H9 (cell line): Measurements from ENCODE around the gene PERP. TPM values are rescaled to one million over a fixed set of nuclear protein-coding genes. Genes with fewer than 3 reads are reported as not detected.
A peak's percentile ranks its signal among the peaks of the same experiment; 100 is the strongest.

Source experiments
- DNase-seq: peaks from one replicate; pipeline ENCODE4 v3.0.0-alpha.2; 2017
- H2AFZ ChIP-seq: one replicate; pipeline ENCODE4 v1.6.1; 2013; ENCODE audit warnings: mild to moderate bottlenecking, low read length, control low read depth, moderate library complexity
- H2AK5ac ChIP-seq: 2 replicates; pipeline ENCODE4 v1.6.1; 2013; ENCODE audit warnings: low read length, control low read depth, mixed read lengths; ENCODE audit not compliant: insufficient read length
- H2BK120ac ChIP-seq: one replicate; pipeline ENCODE4 v1.6.1; 2013; ENCODE audit warnings: low read depth, mild to moderate bottlenecking, low read length, control low read depth, inconsistent platforms; ENCODE audit not compliant: poor library complexity, severe bottlenecking
- H2BK12ac ChIP-seq: 2 replicates; pipeline ENCODE4 v1.6.1; 2013; ENCODE audit warnings: low read length, control low read depth, mixed read lengths, low read depth; ENCODE audit not compliant: insufficient read length
- H2BK15ac ChIP-seq: 2 replicates; pipeline ENCODE4 v1.6.1; 2013; ENCODE audit warnings: low read depth, low read length, control low read depth
- H2BK20ac ChIP-seq: one replicate; pipeline ENCODE4 v1.6.1; 2013; ENCODE audit warnings: low read depth, mild to moderate bottlenecking, low read length, control low read depth, inconsistent platforms; ENCODE audit not compliant: poor library complexity, severe bottlenecking
- H2BK5ac ChIP-seq: 2 replicates; pipeline ENCODE4 v1.6.1; 2013; ENCODE audit warnings: low read length, control low read depth, mixed read lengths; ENCODE audit not compliant: insufficient read length
- H3K14ac ChIP-seq: 2 replicates; pipeline ENCODE4 v1.6.1; 2013; ENCODE audit warnings: low read length, control low read depth; ENCODE audit not compliant: insufficient read depth
- H3K18ac ChIP-seq: 2 replicates; pipeline ENCODE4 v1.6.1; 2013; ENCODE audit warnings: low read depth, mild to moderate bottlenecking, mixed read lengths, low read length, control low read depth; ENCODE audit not compliant: insufficient read length
- H3K23ac ChIP-seq: 2 replicates; pipeline ENCODE4 v1.6.1; 2013; ENCODE audit warnings: low read length, control low read depth, mixed read lengths, low read depth; ENCODE audit not compliant: insufficient read length
- H3K23me2 ChIP-seq: 2 replicates; pipeline ENCODE4 v1.6.1; 2013; ENCODE audit warnings: low read depth, mild to moderate bottlenecking, mixed read lengths, low read length, control low read depth; ENCODE audit not compliant: insufficient read length, poor library complexity, severe bottlenecking
- H3K27ac ChIP-seq: 2 replicates; pipeline ENCODE4 v1.5.1; 2013; ENCODE audit warnings: low read length, control low read depth, mixed read lengths, low read depth; ENCODE audit not compliant: insufficient read length
- H3K27me3 ChIP-seq: 2 replicates; pipeline ENCODE4 v1.6.1; 2013; ENCODE audit warnings: low read length, control low read depth, inconsistent platforms; ENCODE audit not compliant: insufficient read depth
- H3K4ac ChIP-seq: 2 replicates; pipeline ENCODE4 v1.6.1; 2013; ENCODE audit warnings: low read depth, mild to moderate bottlenecking, control low read depth, inconsistent platforms, low read length, moderate library complexity
- H3K4me1 ChIP-seq: 2 replicates; pipeline ENCODE4 v1.6.1; 2013; ENCODE audit warnings: low read length, control low read depth, inconsistent platforms; ENCODE audit not compliant: insufficient read depth
- H3K4me2 ChIP-seq: 2 replicates; pipeline ENCODE4 v1.6.1; 2013; ENCODE audit warnings: low read length, control low read depth, mixed read lengths; ENCODE audit not compliant: insufficient read length, insufficient read depth
- H3K56ac ChIP-seq: 2 replicates; pipeline ENCODE4 v1.6.1; 2013; ENCODE audit warnings: low read depth, mild to moderate bottlenecking, mixed read lengths, low read length, control low read depth; ENCODE audit not compliant: insufficient read length
- H3K79me1 ChIP-seq: 2 replicates; pipeline ENCODE4 v1.6.1; 2013; ENCODE audit warnings: low read depth, mild to moderate bottlenecking, moderate library complexity, low read length, control low read depth, inconsistent platforms; ENCODE audit not compliant: insufficient read depth, poor library complexity, severe bottlenecking
- H3K79me2 ChIP-seq: 2 replicates; pipeline ENCODE4 v1.6.1; 2013; ENCODE audit warnings: low read length, control low read depth, inconsistent platforms; ENCODE audit not compliant: insufficient read depth
- H3K9ac ChIP-seq: 2 replicates; pipeline ENCODE4 v1.6.1; 2013; ENCODE audit warnings: low read length, control low read depth, mixed read lengths; ENCODE audit not compliant: insufficient read length; ENCODE audit errors: extremely low read depth
- H3K9me3 ChIP-seq: one replicate; pipeline ENCODE4 v1.6.1; 2013; ENCODE audit warnings: low read depth, low read length, inconsistent platforms; ENCODE audit not compliant: control insufficient read depth
- H3T11ph ChIP-seq: one replicate; pipeline ENCODE4 v1.6.1; 2013; ENCODE audit warnings: mild to moderate bottlenecking, low read length, control low read depth, inconsistent platforms
- H4K20me1 ChIP-seq: one replicate; pipeline ENCODE4 v1.6.1; 2013; ENCODE audit not compliant: control insufficient read depth, insufficient read length, insufficient read depth
- H4K5ac ChIP-seq: 2 replicates; pipeline ENCODE4 v1.6.1; 2013; ENCODE audit warnings: low read depth, mild to moderate bottlenecking, mixed read lengths, low read length, control low read depth; ENCODE audit not compliant: insufficient read length
- H4K8ac ChIP-seq: replicated peaks from 2 replicates; pipeline ENCODE4 v1.6.1; 2013; ENCODE audit warnings: low read length, control low read depth, mixed read lengths, low read depth; ENCODE audit not compliant: insufficient read length
- H4K91ac ChIP-seq: 2 replicates; pipeline ENCODE4 v1.6.1; 2013; ENCODE audit warnings: low read depth, mild to moderate bottlenecking, moderate library complexity, mixed read lengths, low read length, control low read depth; ENCODE audit not compliant: insufficient read length
- H3K27ac Mint-ChIP-seq, 3 experiments: 2 replicates in 2 of 3; 3 replicates in 1 of 3; pipeline ENCODE4 v1.8.0; 2020 to 2021; ENCODE audit warnings: mixed read lengths in 3 of 3, mild to moderate bottlenecking in 1 of 3, moderate library complexity in 1 of 3
- H3K27me3 Mint-ChIP-seq: 2 replicates; pipeline ENCODE4 v1.8.0; 2021; ENCODE audit warnings: low read depth, mild to moderate bottlenecking, moderate library complexity, mixed read lengths
- H3K36me3 Mint-ChIP-seq, 3 experiments: 2 replicates in 2 of 3; 3 replicates in 1 of 3; pipeline ENCODE4 v1.8.0; 2020 to 2021; ENCODE audit warnings: low read depth in 3 of 3, mixed read lengths in 3 of 3; ENCODE audit not compliant: insufficient read depth in 1 of 3
- H3K4me1 Mint-ChIP-seq, 2 experiments: 2 replicates each; pipeline ENCODE4 v1.8.0; 2020; ENCODE audit warnings: mixed read lengths in 2 of 2
- H3K4me3 Mint-ChIP-seq, 2 experiments: 2 replicates in 1 of 2; 3 replicates in 1 of 2; pipeline ENCODE4 v1.8.0; 2020 to 2021; ENCODE audit warnings: mild to moderate bottlenecking in 2 of 2, mixed read lengths in 2 of 2, moderate library complexity in 1 of 2
- H3K9me3 Mint-ChIP-seq, 2 experiments: 2 replicates in 1 of 2; 3 replicates in 1 of 2; pipeline ENCODE4 v1.8.0; 2020; ENCODE audit warnings: mild to moderate bottlenecking in 2 of 2, mixed read lengths in 2 of 2, moderate library complexity in 1 of 2
- CTCF ChIP-seq: fragments of 200-600 bp; sonication (generic); conservative IDR thresholded peaks from 3 replicates; pipeline ENCODE4 v1.8.0; 2021; ENCODE audit warnings: antibody characterized with exemption, mild to moderate bottlenecking
- WGBS: extraction: QIAGEN DNeasy Blood & Tissue Kit; methylation state at CpG from one replicate; pipeline ENCODE4 v1.1.7; 2013; ENCODE audit warnings: missing lambda C conversion rate, low lambda C conversion rate, mixed read lengths; ENCODE audit not compliant: insufficient read length; ENCODE audit errors: extremely low coverage; 5-methylcytosine and 5-hydroxymethylcytosine counted together
- total RNA-seq: library from RNA; stranded (reverse); gene quantifications from 2 replicates; pipeline ENCODE4 v1.2.1, GENCODE V29; 2021

PERP gene
- total RNA-seq, 1 experiment from 2014 or later, result 28.7 TPM

GRCh38 chr6:138087593-138088325 is 19.5 kb downstream of the PERP start:
- Histone ChIP-seq H3K9ac (no peak overlapping the region), H3K27ac (no peak overlapping the region)
- no peaks in the 10 kb centered on the region for H3K27me3 Mint-ChIP-seq

More at GRCh38 chr6:138087593-138088325, 19.5 kb downstream of the PERP start:
- Histone ChIP-seq H3K4me1 (no peaks in the 10 kb centered on the region; the same call in 1 of the 2 replicates), H3K4ac (no peak overlapping the region), H3K4me2 (no peak overlapping the region), H4K8ac (no peak overlapping the region), H3K27me3 (no peaks in the 10 kb centered on the region), H3K14ac (no peak overlapping the region), H3K79me1 (no peaks in the 10 kb centered on the region), H4K5ac (no peak overlapping the region), H3K9me3 (no peaks in the 10 kb centered on the region), H4K20me1 (no peaks in the 10 kb centered on the region), H2AFZ (no peak overlapping the region), H3K79me2 (no peaks in the 10 kb centered on the region), H3K23ac (no peak overlapping the region), H2BK120ac (no peak overlapping the region), H4K91ac (no peak overlapping the region), H3K23me2 (no peaks in the 10 kb centered on the region), H2BK15ac (no peak overlapping the region), H3K56ac (no peak overlapping the region), H3K18ac (no peak overlapping the region), H3T11ph (no peak overlapping the region), H2AK5ac (no peak overlapping the region), H2BK20ac (no peak overlapping the region), H2BK12ac (no peak overlapping the region), H2BK5ac (no peak overlapping the region)
- no peak for DNase-seq
- H3K9me3 Mint-ChIP-seq, result no peaks in the 10 kb centered on the region
- no peak overlapping the region for H3K4me3 Mint-ChIP-seq
- peak overlapping the region in 1 of 3 experiments; percentile 49; a peak in 1 of 7 replicates for H3K27ac Mint-ChIP-seq
- H3K4me1 Mint-ChIP-seq, result peaks cover 23 to 24% of the 10 kb centered on the region in 2 experiments
- WGBS, result no CpG with 5 or more reads among the region's 5 CpGs
- peaks cover 0 to 12% (median 0%) of the 10 kb centered on the region in 3 experiments; a peak in 1 of 7 replicates for H3K36me3 Mint-ChIP-seq
- no peak for TF ChIP-seq CTCF
